Measurements from ENCODE around the gene DNAH2. TPM values are rescaled to one million over a fixed set of nuclear protein-coding genes. Genes with fewer than 3 reads are reported as not detected.

DNAH2 gene
- total and polyA plus RNA-seq, 2 of the 13 experiments (the other 11 are each of a cell fraction or from before 2014, with no cell fraction given): not detected

DNA sequence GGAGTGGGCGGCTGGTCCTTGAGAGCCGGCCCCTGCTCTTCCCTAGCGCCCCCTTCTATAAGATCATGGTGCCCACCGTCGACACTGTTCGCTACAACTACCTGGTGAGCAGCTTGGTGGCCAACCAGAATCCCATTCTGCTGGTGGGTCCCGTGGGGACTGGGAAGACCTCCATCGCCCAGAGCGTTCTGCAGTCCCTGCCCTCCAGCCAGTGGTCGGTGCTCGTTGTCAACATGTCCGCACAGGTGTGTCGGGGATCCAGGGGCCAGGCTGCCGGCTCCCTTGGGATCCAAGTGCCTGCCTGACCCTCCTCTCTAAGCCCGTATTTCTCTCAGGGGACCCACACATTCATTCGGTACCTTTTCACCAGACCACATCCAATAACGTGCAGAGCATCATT is 75.1 kb downstream of the DNAH2 start:
- ChIA-PET POLR2A (no interaction called here), CTCF (ENCODE audit: low intra/inter-chr PET ratio, low total read pairs) (no interaction called here)
- no peak for TF ChIP-seq FOXP1 (IDR thresholded peaks at IDR 0.05)
- TF ChIP-seq FOXP1 (CRISPR knock-in tag; IDR thresholded peaks at IDR 0.05): no peak
- TF ChIP-seq RELA (CRISPR knock-in tag; IDR thresholded peaks at IDR 0.05): no peak
- no peak for TF ChIP-seq ZBTB7A (CRISPR knock-in tag; IDR thresholded peaks at IDR 0.05)
- TF ChIP-seq ZNF781 (CRISPR knock-in tag; IDR thresholded peaks at IDR 0.05; ENCODE audit: borderline replicate concordance, not compliant biosample characterization): no peak
- TF ChIP-seq SMAD1 (CRISPR knock-in tag; IDR thresholded peaks at IDR 0.05; ENCODE audit: borderline replicate concordance, low read depth): no peak
- no peak for TF ChIP-seq TEAD3 (CRISPR knock-in tag; optimal IDR thresholded peaks at IDR 0.05; ENCODE audit: borderline replicate concordance)
- TF ChIP-seq MEF2D (CRISPR knock-in tag; IDR thresholded peaks at IDR 0.05): no peak
- no peak for TF ChIP-seq ZNF138 (CRISPR knock-in tag; IDR thresholded peaks at IDR 0.05; ENCODE audit: low read depth)
- TF ChIP-seq SMC3 (IDR thresholded peaks at IDR 0.05; ENCODE audit: low read length): no peak
- TF ChIP-seq POLR2AphosphoS2 (IDR thresholded peaks at IDR 0.05; ENCODE audit: low read depth, low read length): no peak
- TF ChIP-seq CAMTA2 (CRISPR knock-in tag; IDR thresholded peaks at IDR 0.05; ENCODE audit: borderline replicate concordance): no peak
- TF ChIP-seq, protein P1, sequence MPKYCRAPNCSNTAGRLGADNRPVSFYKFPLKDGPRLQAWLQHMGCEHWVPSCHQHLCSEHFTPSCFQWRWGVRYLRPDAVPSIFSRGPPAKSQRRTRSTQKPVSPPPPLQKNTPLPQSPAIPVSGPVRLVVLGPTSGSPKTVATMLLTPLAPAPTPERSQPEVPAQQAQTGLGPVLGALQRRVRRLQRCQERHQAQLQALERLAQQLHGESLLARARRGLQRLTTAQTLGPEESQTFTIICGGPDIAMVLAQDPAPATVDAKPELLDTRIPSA (CRISPR knock-in tag; IDR thresholded peaks at IDR 0.05; ENCODE audit: borderline replicate concordance): no peak
- no peak for TF ChIP-seq ERF (CRISPR knock-in tag; IDR thresholded peaks at IDR 0.05)
- TF ChIP-seq ZNF747 (CRISPR knock-in tag; IDR thresholded peaks at IDR 0.05; ENCODE audit: borderline replicate concordance): no peak
- TF ChIP-seq ZNF777 (CRISPR knock-in tag; IDR thresholded peaks at IDR 0.05): no peak
- H3K9me3 ChIP-seq (ENCODE audit: low read length): no peaks in the 10 kb centered on the region
- no peaks in the 10 kb centered on the region for H3K4me1 ChIP-seq (ENCODE audit: insufficient read depth, low read length)
- ATAC-seq (no peak), DNase-seq (ENCODE audit: low spot score) (no peak), FAIRE-seq (no peak)
- H3K4me3 ChIP-seq (replicated peaks in 1 of 3; ENCODE audit: insufficient read depth in 1 of 3, low read depth in 2 of 3, low read length in 3 of 3): no peak overlapping the region
- no peaks in the 10 kb centered on the region for H4K20me1 ChIP-seq (ENCODE audit: insufficient read depth, low read length)
- BruUV-seq (replicated peaks): no TSS peak
- H3K79me2 ChIP-seq (ENCODE audit: insufficient read depth, low read length): no peaks in the 10 kb centered on the region
- WGBS (ENCODE audit: low lambda C conversion rate): 47% methylated on average over 6 of the region's 17 CpGs
- H2AFZ ChIP-seq (ENCODE audit: low read length): no peak overlapping the region
- in situ Hi-C loops (cut with HindIII; ENCODE audit: extremely low pct_ligation_motif_present, low pct_unique_long_range_greater_than_20kb): no loop called here
- H3K36me3 ChIP-seq (replicated peaks in 1 of 2; ENCODE audit: control insufficient read depth in 1 of 2, insufficient read depth in 2 of 2, low read length in 2 of 2): no peaks in the 10 kb centered on the region
- H3K9ac ChIP-seq (ENCODE audit: insufficient read depth, low read depth, low read length): no peak overlapping the region
- intact Hi-C loops (cut with micrococcal nuclease; ENCODE audit: unreplicated experiment): loop anchor here (1.0 kb wide), 1 partner anchor 32 kb away; no protein-coding TSS in a partner anchor
- H3K4me2 ChIP-seq (ENCODE audit: low read depth, low read length): no peak overlapping the region
- no peak overlapping the region for H3K27ac ChIP-seq (ENCODE audit: extremely low read length, insufficient read depth, low read length)
- H3K27me3 ChIP-seq (ENCODE audit: control insufficient read depth in 1 of 2, insufficient read depth in 2 of 2, low read length in 2 of 2): peaks cover 2 to 51% of the 10 kb centered on the region in 2 experiments; a peak in 4 of 5 replicates
